Loucy (cell line): Measurements from ENCODE around the gene L3MBTL4.

ENCODE experiments used
- H2AFZ ChIP-seq: fragments of 200-600 bp; sonication (generic); 2 replicates; pipeline ENCODE4 v1.6.0; 2016; ENCODE audit warnings: antibody characterized with exemption, mild to moderate bottlenecking, low read length, moderate library complexity
- H3F3A ChIP-seq: fragments of 200-600 bp; 2 replicates; pipeline ENCODE4 v1.6.0; 2016; ENCODE audit warnings: antibody characterized with exemption, low read depth, mild to moderate bottlenecking
- H3K27me3 ChIP-seq: fragments of 200-600 bp; sonication (generic); 2 replicates; pipeline ENCODE4 v1.6.1; 2014; ENCODE audit warnings: low read length, mild to moderate bottlenecking; ENCODE audit not compliant: insufficient read depth, poor library complexity, severe bottlenecking
- H3K36me3 ChIP-seq: fragments of 200-600 bp; sonication (generic); 2 replicates; pipeline ENCODE4 v1.6.1; 2016; ENCODE audit warnings: low read length; ENCODE audit not compliant: insufficient read depth
- H3K4me1 ChIP-seq: fragments of 200-600 bp; sonication (generic); 2 replicates; pipeline ENCODE4 v1.5.1; 2014; ENCODE audit warnings: low read length, mild to moderate bottlenecking; ENCODE audit not compliant: insufficient read depth, poor library complexity, severe bottlenecking
- H3K4me2 ChIP-seq: fragments of 200-600 bp; sonication (generic); 2 replicates; pipeline ENCODE4 v1.6.0; 2014; ENCODE audit warnings: antibody characterized with exemption, low read length, low read depth, mild to moderate bottlenecking; ENCODE audit not compliant: poor library complexity, severe bottlenecking
- H3K4me3 ChIP-seq: fragments of 200-600 bp; sonication (generic); 2 replicates; pipeline ENCODE4 v1.5.1; 2014; ENCODE audit warnings: low read length, mild to moderate bottlenecking, mixed read lengths; ENCODE audit not compliant: poor library complexity, severe bottlenecking
- H3K79me2 ChIP-seq: fragments of 200-600 bp; sonication (generic); 2 replicates; pipeline ENCODE4 v1.6.1; 2014; ENCODE audit warnings: low read length; ENCODE audit not compliant: insufficient read depth
- H3K9ac ChIP-seq: fragments of 200-600 bp; sonication (generic); 2 replicates; pipeline ENCODE4 v1.6.0; 2014; ENCODE audit warnings: mild to moderate bottlenecking, low read depth, low read length, moderate library complexity; ENCODE audit not compliant: poor library complexity, severe bottlenecking
- H3K9me2 ChIP-seq: fragments of 200-600 bp; sonication (generic); replicated peaks from 2 replicates; pipeline ENCODE4 v1.6.1; 2016; ENCODE audit warnings: low read depth, low read length, mixed read lengths
- H3K9me3 ChIP-seq: fragments of 200-600 bp; sonication (generic); 2 replicates; pipeline ENCODE4 v1.6.1; 2014; ENCODE audit warnings: mild to moderate bottlenecking, antibody characterized with exemption, low read length, low read depth; ENCODE audit not compliant: insufficient read depth
- H4K20me1 ChIP-seq: fragments of 200-600 bp; sonication (generic); 2 replicates; pipeline ENCODE4 v1.6.0; 2014; ENCODE audit warnings: antibody characterized with exemption, low read length, mild to moderate bottlenecking; ENCODE audit not compliant: insufficient read depth, poor library complexity, severe bottlenecking
- CTCF ChIP-seq: fragments of 200-600 bp; sonication (generic); conservative IDR thresholded peaks from 2 replicates; pipeline ENCODE4 v1.5.1; 2014; ENCODE audit warnings: mild to moderate bottlenecking, antibody characterized with exemption, low read length
- EZH2phosphoT487 ChIP-seq: fragments of 200-600 bp; IDR thresholded peaks from 2 replicates; pipeline ENCODE4 v1.6.1; 2018; ENCODE audit warnings: antibody characterized with exemption, mild to moderate bottlenecking, moderate library complexity, borderline replicate concordance

Gene L3MBTL4

DNA sequence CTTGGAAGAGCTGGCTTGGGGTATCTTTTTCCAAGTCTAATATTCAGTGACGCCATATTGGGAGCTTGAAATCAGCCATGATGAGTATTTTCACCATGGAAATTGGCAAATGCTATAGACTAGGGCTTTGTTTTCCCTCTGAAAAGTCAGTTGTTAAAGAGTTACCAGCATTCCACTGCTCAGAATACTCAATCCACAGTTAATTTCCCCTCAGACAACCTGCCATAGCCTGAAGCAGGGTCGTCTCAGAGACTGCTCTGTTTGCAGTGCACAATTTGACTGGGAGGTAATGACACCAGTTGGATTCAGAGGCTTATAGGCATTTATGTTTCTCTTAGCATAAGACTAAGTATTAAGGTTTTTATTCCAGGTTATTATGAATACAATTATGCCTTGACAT is 483.9 kb downstream of the L3MBTL4 start:
- Histone ChIP-seq H3K4me1 (no peaks in the 10 kb centered on the region), H3K9me3 (no peaks in the 10 kb centered on the region; the same call in 1 of the 2 replicates), H3K9ac (no peak overlapping the region), H3K36me3 (no peaks in the 10 kb centered on the region), H3K79me2 (no peaks in the 10 kb centered on the region), H3K27me3 (no peaks in the 10 kb centered on the region), H3F3A (no peaks in the 10 kb centered on the region), H3K9me2 (no peaks in the 10 kb centered on the region), H3K4me2 (no peak overlapping the region), H4K20me1 (no peaks in the 10 kb centered on the region), H2AFZ (no peak overlapping the region), H3K4me3 (no peak overlapping the region)
- TF ChIP-seq CTCF (no peak), EZH2phosphoT487 (no peak)

DNA sequence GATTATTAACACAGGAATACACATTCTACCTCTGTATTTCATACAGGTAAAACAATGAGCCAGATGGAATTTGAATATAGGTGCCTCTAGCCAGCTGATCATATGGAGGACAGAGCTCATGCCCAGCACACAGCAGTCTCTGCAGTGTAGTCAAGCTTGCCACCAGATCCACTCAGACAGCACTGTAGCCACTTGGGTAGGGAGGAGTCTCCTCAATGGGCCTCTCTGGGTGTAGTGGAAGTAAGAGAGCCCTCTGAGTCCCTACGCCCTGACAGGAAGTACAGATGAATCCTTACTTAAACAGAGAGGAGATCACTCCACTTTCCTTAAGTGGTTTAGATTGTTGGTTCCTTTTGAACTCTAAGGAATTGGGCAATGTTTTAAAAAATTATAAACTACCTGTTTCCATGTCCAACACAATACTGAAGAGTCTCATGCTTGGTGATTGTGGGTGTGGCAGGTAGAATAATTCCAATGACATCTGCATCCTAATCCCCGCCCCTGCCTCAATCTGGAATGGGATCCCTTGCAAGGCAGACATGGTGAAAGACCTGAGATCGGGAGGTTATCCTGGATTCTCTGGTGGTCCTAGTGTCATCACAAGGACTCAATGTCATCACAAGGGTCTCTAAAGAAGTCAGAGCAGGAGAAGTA is 496.4 kb downstream of the L3MBTL4 start:
- Histone ChIP-seq H3K4me2 (no peak overlapping the region), H3K27me3 (no peaks in the 10 kb centered on the region), H4K20me1 (no peaks in the 10 kb centered on the region), H2AFZ (no peak overlapping the region), H3K4me3 (no peak overlapping the region), H3K4me1 (no peaks in the 10 kb centered on the region), H3K9me2 (no peaks in the 10 kb centered on the region), H3K79me2 (no peaks in the 10 kb centered on the region), H3F3A (no peaks in the 10 kb centered on the region), H3K36me3 (no peaks in the 10 kb centered on the region), H3K9ac (no peak overlapping the region), H3K9me3 (peaks cover 5% of the 10 kb centered on the region; the same call in 1 of the 2 replicates)
- TF ChIP-seq EZH2phosphoT487 (no peak), CTCF (no peak)

GRCh38 chr18:5914951-5915350 is 499.8 kb downstream of the L3MBTL4 start:
- TF ChIP-seq CTCF (no peak), EZH2phosphoT487 (no peak)
- H3K9me2 ChIP-seq, result no peaks in the 10 kb centered on the region
- no peaks in the 10 kb centered on the region for H3K36me3 ChIP-seq
- H3F3A ChIP-seq, result no peaks in the 10 kb centered on the region
- no peaks in the 10 kb centered on the region for H3K79me2 ChIP-seq
- H3K4me2 ChIP-seq, result no peak overlapping the region
- no peaks in the 10 kb centered on the region; the same call in 1 of the 2 replicates for H3K9me3 ChIP-seq
- H4K20me1 ChIP-seq, result no peaks in the 10 kb centered on the region
- no peak overlapping the region for H3K9ac ChIP-seq
- no peak overlapping the region for H2AFZ ChIP-seq
- no peaks in the 10 kb centered on the region for H3K27me3 ChIP-seq
- no peaks in the 10 kb centered on the region for H3K4me1 ChIP-seq
- H3K4me3 ChIP-seq, result no peak overlapping the region
